Ovary (tissue), 9 donors: ENCODE results near the gene FNIP2. TPM values are rescaled to one million over a fixed set of nuclear protein-coding genes. Genes with fewer than 3 reads are reported as not detected.
A peak's percentile ranks its signal among the peaks of the same experiment; 100 is the strongest.

Source experiments
- DNase-seq, 5 donors: peaks; one replicate each; pipeline ENCODE4 v3.0.0-alpha.2; 2019 to 2020
- H3K27ac ChIP-seq, 2 donors: fragments of 200-600 bp; one replicate each; pipeline versions ENCODE4 v1.5.1 to v1.8.0; 2019 to 2022
- H3K27me3 ChIP-seq: fragments of 200-600 bp; one replicate; pipeline ENCODE4 v1.8.0; 2022
- H3K36me3 ChIP-seq: fragments of 200-600 bp; sonication (generic); one replicate; pipeline ENCODE4 v1.5.1; 2019
- H3K4me1 ChIP-seq: one replicate; pipeline ENCODE4 v1.8.1; 2013; ENCODE audit warnings: mild to moderate bottlenecking, moderate library complexity; ENCODE audit not compliant: insufficient read depth
- H3K4me3 ChIP-seq: fragments of 200-600 bp; sonication (generic); one replicate; pipeline ENCODE4 v1.5.1; 2017
- H3K9me3 ChIP-seq, 2 donors: fragments of 200-600 bp in 1 of 2; sonication (generic) in 1 of 2; one replicate each; pipeline versions ENCODE4 v1.5.1 to v1.8.1; 2013 to 2019; ENCODE audit warnings: mild to moderate bottlenecking in 1 of 2, moderate library complexity in 1 of 2
- CTCF ChIP-seq, 3 donors: fragments of 450-650 bp in 2 of 3; fragments of 200-600 bp in 1 of 3; IDR thresholded peaks; one replicate each; pipeline versions ENCODE4 v1.5.1 to v1.8.0; 2016 to 2022; ENCODE audit warnings: antibody characterized with exemption in 3 of 3, mild to moderate bottlenecking in 1 of 3
- EP300 ChIP-seq: sonication (generic); formaldehyde crosslinking; IDR thresholded peaks from one replicate; pipeline ENCODE4 v1.6.1; 2017; ENCODE audit warnings: antibody characterized with exemption
- POLR2A ChIP-seq: fragments of 450-650 bp; IDR thresholded peaks from one replicate; pipeline ENCODE4 v1.6.1; 2017; ENCODE audit warnings: antibody characterized with exemption, mild to moderate bottlenecking, moderate library complexity
- WGBS, 3 donors: extraction: QIAGEN DNeasy Blood & Tissue Kit in 1 of 3; methylation state at CpG; one replicate each; pipeline versions ENCODE4 v1.1.5 to v1.1.7; 2013 to 2017; 5-methylcytosine and 5-hydroxymethylcytosine counted together
- intact Hi-C, 4 donors: fragments of 100-400 bp; cut with DNase I; formaldehyde crosslinking; loops; one replicate each; pipeline versions ENCODE4 v1.11.0 to v1.15.1; 2022 to 2023
- polyA plus RNA-seq, 2 donors: library from polyadenylated mRNA; stranded (reverse); fragments of 200-250 nt in 1 of 2; fragments of 350-450 nt in 1 of 2; fragmentation: Illumina TruSeq in 1 of 2; extraction: RNeasy Lipid Tissue Mini Kit (QIAGEN cat#74804) in 1 of 2; gene quantifications; one replicate each; pipeline ENCODE4 v1.2.3, GENCODE V29; 2013 to 2014
- total RNA-seq, 7 donors: library from RNA; depleted of rRNA in 2 of 7; stranded (reverse); fragments of >200 nt in 2 of 7; fragmentation: NEBNext Ultra II Directional in 3 of 7; extraction: Animal tissue kit (Norgen Biotek cat#: 25700) in 3 of 7; gene quantifications; one replicate each; pipeline versions ENCODE4 v1.1.0 to v1.2.4, GENCODE V29; 2016 to 2023
- donor health status: DM: no; HTN: no; CAD: no; lungs with moderate emphysema.
- donor health status: DM: no; HTN: no; CAD: no.
- donor health status: Bipolar disorder and iron deficiency.
- donor health status: DM: yes; HTN: yes; CAD: no.
- donor health status: DM: no; HTN: no; CAD: no.
- donor health status: DM: yes; HTN: yes; CAD: no.

The FNIP2 gene
- total and polyA plus RNA-seq, 9 donors, result 6.1 to 34.1 (median 20.4) TPM

GRCh38 chr4:158762553-158762952, 6.3 kb upstream of the FNIP2 start:
- intact Hi-C loops, result no loop called here
- H3K4me1 ChIP-seq, result no peaks in the 10 kb centered on the region
- TF ChIP-seq POLR2A, result no peak
- no peak for TF ChIP-seq EP300
- TF ChIP-seq CTCF (IDR thresholded peaks at IDR 0.05), result no peak
- H3K27ac ChIP-seq, result no peak overlapping the region
- no peak for DNase-seq
- WGBS, 3 donors, result 56 to 63% (median 61%) methylated on average over 4 of the region's 4 CpGs
- H3K36me3 ChIP-seq, result no peaks in the 10 kb centered on the region
- no peaks in the 10 kb centered on the region for H3K9me3 ChIP-seq
- H3K4me3 ChIP-seq, result no peak overlapping the region
- no peaks in the 10 kb centered on the region for H3K27me3 ChIP-seq

- Histone ChIP-seq H3K36me3 (no peaks in the 10 kb centered on the region), H3K4me1 (peaks cover 2% of the 10 kb centered on the region), H3K4me3 (no peak overlapping the region), H3K27me3 (no peaks in the 10 kb centered on the region), H3K9me3 (no peaks in the 10 kb centered on the region), H3K27ac (no peak overlapping the region)
- 42 to 47% (median 46%) methylated on average over 2 of the region's 2 CpGs for WGBS, 3 donors
- no peak for DNase-seq
- intact Hi-C loops, result no loop called here
- TF ChIP-seq CTCF (IDR thresholded peaks at IDR 0.05), result no peak
- TF ChIP-seq POLR2A, result no peak
Measured at GRCh38 chr4:158763462-158763861, 5.4 kb upstream of the FNIP2 start.

- intact Hi-C loops, result no loop called here
- H3K4me3 ChIP-seq, result no peak overlapping the region
- 19 to 41% (median 30%) methylated on average over 6 of the region's 6 CpGs for WGBS, 3 donors
- H3K27ac ChIP-seq, result no peak overlapping the region
- no peak for DNase-seq
- H3K27me3 ChIP-seq, result no peaks in the 10 kb centered on the region
- H3K36me3 ChIP-seq, result no peaks in the 10 kb centered on the region
- TF ChIP-seq CTCF (IDR thresholded peaks at IDR 0.05), result no peak
- peaks cover 4% of the 10 kb centered on the region for H3K4me1 ChIP-seq
- no peaks in the 10 kb centered on the region for H3K9me3 ChIP-seq
Measured at GRCh38 chr4:158766434-158767044, 2.3 kb upstream of the FNIP2 start.

- no peak for DNase-seq
- no peaks in the 10 kb centered on the region for H3K9me3 ChIP-seq
- H3K4me3 ChIP-seq, result no peak overlapping the region
- intact Hi-C loops, result no loop called here
- H3K36me3 ChIP-seq, result no peaks in the 10 kb centered on the region
- no peaks in the 10 kb centered on the region for H3K27me3 ChIP-seq
- peaks cover 4% of the 10 kb centered on the region for H3K4me1 ChIP-seq
- 30 to 37% (median 36%) methylated on average over 2 of the region's 2 CpGs for WGBS, 3 donors
- TF ChIP-seq EP300 (no peak), CTCF (IDR thresholded peaks at IDR 0.05) (no peak), POLR2A (no peak)
- peak overlapping the region in 1 of 2 donors; percentile 77 for H3K27ac ChIP-seq
Measured at GRCh38 chr4:158767451-158767850, 1.4 kb upstream of the FNIP2 start.
